Activated naive CD4-positive, alpha-beta T cell (primary cell): ENCODE data around the gene SRSF1.
"Not testable (repeated sequence)": the region's sequence is repeated elsewhere in the genome, so short reads cannot be mapped to it uniquely, and the experiment has no call there.

Source experiments
- DNase-seq, 4 experiments: peaks; one replicate each; lab custom pipeline; 2025; lab: John Stamatoyannopoulos, UW

SRSF1 gene

DNA sequence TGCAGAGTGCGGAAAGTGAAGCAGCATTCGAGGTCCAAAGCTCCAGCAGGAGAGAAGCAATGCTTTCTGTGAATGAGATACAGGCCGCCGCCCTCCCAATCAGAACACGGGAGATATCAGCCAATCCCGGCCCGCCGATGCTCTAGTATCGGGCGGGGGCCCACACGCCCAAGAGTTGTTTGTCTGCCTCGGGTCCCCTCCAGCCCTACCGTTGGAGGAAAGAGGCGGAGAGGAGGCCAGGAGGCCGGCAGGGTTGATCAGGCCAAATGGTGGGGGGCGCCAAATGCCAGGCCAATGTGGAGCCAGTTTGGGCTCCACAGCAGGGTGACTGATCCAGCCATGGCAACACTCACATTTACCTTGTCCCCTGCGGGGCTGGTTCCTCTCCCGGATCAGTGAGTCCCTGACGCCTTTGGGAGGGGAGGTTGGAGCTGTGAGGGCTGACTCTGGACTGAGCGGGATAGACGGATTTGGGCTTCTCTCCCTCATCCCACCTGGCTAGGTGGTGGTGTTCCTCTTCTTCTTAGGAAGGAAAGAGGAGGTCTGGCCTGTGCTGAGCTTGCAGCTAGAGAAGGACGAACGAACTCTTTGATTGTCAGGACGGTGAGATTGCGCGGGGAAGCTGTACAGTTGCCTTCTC lies 41.4 kb downstream of the SRSF1 start:
- no peak for DNase-seq

GRCh38 chr17:57963149-57963511 lies 43.9 kb downstream of the SRSF1 start:
- DNase-seq, result no peak

DNA sequence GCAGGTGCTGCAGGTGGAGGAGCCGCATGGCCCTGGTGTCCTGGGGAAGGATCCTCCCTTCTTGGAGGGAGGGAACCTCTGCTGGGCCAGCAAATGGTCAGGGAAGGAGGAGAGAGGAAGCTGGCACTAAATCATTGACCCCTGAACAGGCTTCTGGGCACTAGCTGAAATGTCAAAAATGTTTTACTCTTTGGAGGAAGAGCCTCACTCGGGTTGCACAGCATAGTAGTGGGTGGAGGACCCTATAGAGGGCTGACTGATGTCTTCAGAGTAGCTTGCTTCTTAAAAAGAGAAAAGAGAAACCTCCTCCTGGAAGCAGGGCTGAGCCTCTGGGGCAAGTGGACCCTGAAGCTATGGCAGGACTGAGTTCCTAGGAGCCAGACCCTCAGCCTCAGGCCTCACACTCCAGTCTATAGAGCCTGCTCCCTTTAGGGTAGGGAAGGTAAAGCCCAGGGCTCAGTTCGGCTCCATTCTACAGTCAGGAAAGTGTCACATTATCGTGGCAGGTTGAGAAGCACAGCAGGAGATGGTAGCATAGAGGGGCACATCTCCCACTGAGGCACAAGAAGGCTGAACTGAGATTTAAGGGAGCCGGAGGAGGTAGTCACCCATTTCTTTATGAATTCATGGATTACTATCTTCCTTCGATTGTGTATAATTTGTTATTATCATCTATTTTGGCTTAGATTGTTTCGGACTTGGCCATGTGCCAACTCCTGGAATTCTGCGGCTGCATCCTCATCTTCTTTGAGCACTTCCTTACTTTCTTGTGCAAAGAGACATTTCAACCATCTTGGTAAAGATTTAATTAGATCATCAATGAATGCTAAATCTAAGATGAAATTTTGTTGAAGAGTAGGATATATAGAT lies 44.5 kb downstream of the SRSF1 start:
- no peak for DNase-seq

GRCh38 chr17:57959929-57960328 lies 47.1 kb downstream of the SRSF1 start:
- DNase-seq, result no peak

DNA sequence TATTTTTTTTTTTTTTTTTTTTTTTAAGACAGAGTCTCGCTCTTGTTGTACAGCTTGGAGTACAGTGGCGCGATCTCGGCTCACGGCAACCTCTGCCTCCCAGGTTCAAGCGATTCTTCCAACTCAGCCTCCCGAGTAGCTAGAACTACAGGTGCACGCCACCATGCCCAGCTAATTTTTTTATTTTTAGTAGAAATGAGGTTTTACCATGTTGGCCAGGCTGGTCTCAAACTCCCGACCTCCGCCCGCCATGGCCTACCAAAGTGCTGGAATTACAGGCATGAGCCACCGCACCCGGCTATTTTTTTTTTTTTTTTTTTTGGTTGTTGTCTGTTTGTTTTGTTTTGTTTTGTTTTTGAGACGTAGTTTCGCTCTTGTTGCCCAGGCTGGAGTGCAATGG lies 48.7 kb downstream of the SRSF1 start:
- DNase-seq, result not testable (repeated sequence)

GRCh38 chr17:57957886-57958285 lies 49.2 kb downstream of the SRSF1 start:
- no peak for DNase-seq

GRCh38 chr17:57957120-57957850 lies 49.8 kb downstream of the SRSF1 start:
- no peak for DNase-seq

- DNase-seq, result no peak
Observed at GRCh38 chr17:57956291-57957119, 50.5 kb downstream of the SRSF1 start.

DNA sequence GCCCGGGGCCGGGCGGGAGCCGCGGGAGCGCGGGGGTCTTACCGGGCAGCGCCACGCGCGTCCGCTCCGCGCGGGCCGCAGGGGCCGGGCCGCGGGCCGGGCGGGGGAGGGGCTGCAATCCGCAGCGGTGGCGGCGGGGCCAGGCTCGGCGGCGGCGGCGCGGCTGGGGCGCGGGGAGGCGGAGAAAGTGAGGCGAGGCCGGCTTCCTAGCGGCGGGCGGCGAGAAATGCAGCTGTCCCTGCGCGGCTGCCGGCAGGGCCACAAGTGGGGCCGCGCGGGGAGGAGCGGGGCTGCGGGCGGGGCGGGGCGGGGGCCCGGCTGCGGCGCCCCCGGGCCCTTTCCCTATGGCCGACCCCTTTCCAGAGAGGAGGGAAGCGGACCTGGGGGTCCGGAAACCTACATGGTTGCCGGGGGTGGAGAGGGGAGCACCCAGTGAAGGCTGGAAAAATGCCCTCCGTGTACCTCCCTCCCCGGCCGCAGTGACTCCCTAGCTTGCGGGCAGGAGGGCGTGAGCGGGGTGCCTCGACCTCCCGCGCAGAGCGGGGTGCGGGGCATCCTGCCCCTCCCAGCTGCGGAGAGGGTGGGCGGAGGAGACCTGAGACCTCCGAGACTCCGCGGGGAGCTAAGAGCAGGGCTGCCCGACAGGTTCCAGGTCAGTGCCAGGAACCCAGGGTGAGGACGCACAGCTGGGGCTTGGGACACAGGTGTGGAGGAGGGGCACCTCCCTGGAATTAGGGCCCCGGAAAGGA lies 51.7 kb downstream of the SRSF1 start, which contains the start of gene CUEDC1:
CUEDC1 (minus strand) TSS at position 230 of the 749 bp plus-strand sequence. CDS start 69,848 bp downstream, outside the sequence.
- peak; percentile 8 to 55 (median 19) for DNase-seq

GRCh38 chr17:57954397-57955182 lies 52.5 kb downstream of the SRSF1 start:
- DNase-seq, result no peak

GRCh38 chr17:57953705-57954396 lies 53.2 kb downstream of the SRSF1 start:
- no peak for DNase-seq
